Measurements from ENCODE around the gene MTUS2. TPM values are rescaled to one million over a fixed set of nuclear protein-coding genes. Genes with fewer than 3 reads are reported as not detected.

Gene MTUS2
- total and polyA plus RNA-seq, 2 experiments from 2014 or later = 3.0 to 4.3 TPM

GRCh38 chr13:29501674-29502073 is 681.5 kb downstream of the MTUS2 start:
- TF ChIP-seq EZH2 (IDR thresholded peaks at IDR 0.05; ENCODE audit: borderline replicate concordance) (no peak), CTCF (IDR thresholded peaks at IDR 0.05; ENCODE audit: poor library complexity) (no peak), EZH2phosphoT487 (IDR thresholded peaks at IDR 0.05; ENCODE audit: low read depth, severe bottlenecking, unreplicated experiment) (no peak)
- Histone ChIP-seq H3K27ac (no peak overlapping the region), H3K4me1 (ENCODE audit: insufficient read depth) (peaks cover 6% of the 10 kb centered on the region), H4K20me1 (ENCODE audit: insufficient read depth, poor library complexity, severe bottlenecking) (no peaks in the 10 kb centered on the region), H3K27me3 (peaks cover 13% of the 10 kb centered on the region), H3K4me3 (no peak overlapping the region), H3K4me2 (no peak overlapping the region), H3K79me2 (no peaks in the 10 kb centered on the region), H3K9me2 (replicated peaks; ENCODE audit: insufficient read depth) (no peaks in the 10 kb centered on the region), H3K9me3 (ENCODE audit: low read depth) (no peaks in the 10 kb centered on the region), H2AFZ (no peak overlapping the region), H3K36me3 (replicated peaks; ENCODE audit: insufficient read depth, low read depth) (no peaks in the 10 kb centered on the region)
- WGBS (ENCODE audit: low lambda C conversion rate, missing lambda C conversion rate) = 98% methylated on average over 4 of the region's 4 CpGs
- no peak for DNase-seq (ENCODE audit: low spot score)

DNA sequence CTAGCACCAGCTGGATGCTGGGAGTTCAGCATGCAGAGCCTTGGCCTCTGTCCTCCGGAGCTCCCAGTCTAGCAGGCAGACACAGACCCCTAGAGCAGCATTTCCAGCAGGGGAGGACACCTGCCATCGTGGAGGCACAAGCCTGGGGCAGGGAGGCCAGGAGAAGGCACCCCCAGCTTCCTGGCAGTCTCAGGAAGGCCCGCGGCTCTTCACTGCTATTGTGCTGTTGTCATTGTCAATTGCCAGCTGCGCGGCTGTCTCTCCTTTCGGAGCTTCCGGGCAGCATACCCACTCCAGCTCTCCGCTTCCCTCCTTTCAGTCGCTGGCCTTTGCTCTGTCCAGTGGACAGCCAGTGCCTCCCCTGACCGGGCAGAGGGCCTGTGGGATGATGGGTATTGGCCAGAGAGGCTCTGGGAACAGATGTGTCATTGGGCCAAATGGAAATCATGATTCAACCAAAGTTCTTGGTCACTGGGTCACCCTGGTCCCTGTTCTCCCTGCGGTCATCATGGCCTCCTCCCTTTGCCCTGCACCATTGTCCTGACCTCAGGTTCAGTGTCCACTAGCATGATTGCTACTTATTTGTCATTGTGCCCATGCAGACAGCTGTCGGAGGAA is 682.4 kb downstream of the MTUS2 start:
- Histone ChIP-seq H3K79me2 (no peaks in the 10 kb centered on the region), H3K27me3 (peaks cover 13% of the 10 kb centered on the region), H3K9me3 (ENCODE audit: low read depth) (no peaks in the 10 kb centered on the region), H3K4me3 (no peak overlapping the region), H3K27ac (no peak overlapping the region), H3K4me2 (peak overlapping the region; percentile 66), H3K4me1 (ENCODE audit: insufficient read depth) (no peaks in the 10 kb centered on the region), H4K20me1 (ENCODE audit: insufficient read depth, poor library complexity, severe bottlenecking) (no peaks in the 10 kb centered on the region), H3K36me3 (replicated peaks; ENCODE audit: insufficient read depth, low read depth) (no peaks in the 10 kb centered on the region), H2AFZ (no peak overlapping the region), H3K9me2 (replicated peaks; ENCODE audit: insufficient read depth) (no peaks in the 10 kb centered on the region)
- DNase-seq (ENCODE audit: low spot score) = no peak
- WGBS (ENCODE audit: low lambda C conversion rate, missing lambda C conversion rate) = 95% methylated on average over 13 of the region's 13 CpGs
- no peak for TF ChIP-seq EZH2phosphoT487 (IDR thresholded peaks at IDR 0.05; ENCODE audit: low read depth, severe bottlenecking, unreplicated experiment)
- no peak for TF ChIP-seq CTCF (IDR thresholded peaks at IDR 0.05; ENCODE audit: poor library complexity)
- no peak for TF ChIP-seq EZH2 (IDR thresholded peaks at IDR 0.05; ENCODE audit: borderline replicate concordance)

DNA sequence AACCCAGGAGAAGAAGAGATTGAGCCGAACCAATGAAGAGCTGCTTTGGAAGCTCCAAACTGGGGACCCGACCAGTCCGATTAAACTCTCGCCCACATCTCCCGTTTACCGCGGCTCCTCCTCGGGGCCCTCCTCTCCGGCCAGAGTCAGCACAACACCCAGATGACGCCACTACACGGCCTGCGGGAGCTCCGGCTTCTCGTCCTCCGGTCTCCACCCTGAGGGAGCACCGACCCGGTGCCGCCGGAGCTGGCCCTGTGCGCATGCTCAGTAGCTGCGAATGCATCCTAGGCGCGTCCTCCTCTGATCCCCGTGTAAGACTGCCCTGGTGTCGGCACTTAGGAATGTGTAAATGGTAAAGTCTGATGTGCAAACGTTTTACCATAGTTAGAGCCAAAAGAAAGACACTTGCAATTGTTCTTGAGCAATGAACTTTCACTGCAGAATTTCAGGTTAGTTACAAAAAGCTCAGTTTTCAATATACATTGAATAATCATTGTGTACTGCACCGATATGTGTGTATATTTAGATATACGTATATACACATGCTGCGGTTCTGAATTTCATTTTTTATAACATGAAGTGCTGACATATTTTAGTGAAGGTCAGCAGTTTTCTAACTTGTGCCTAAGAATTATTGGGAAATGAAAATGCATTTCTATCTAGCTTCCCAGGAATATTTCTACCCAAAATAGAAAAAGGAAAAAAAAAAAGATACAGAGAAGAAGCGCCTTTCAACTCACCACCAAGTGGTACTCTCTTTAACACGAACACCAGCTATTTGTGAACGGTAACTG is 683.1 kb downstream of the MTUS2 start:
- Histone ChIP-seq H4K20me1 (ENCODE audit: insufficient read depth, poor library complexity, severe bottlenecking) (no peaks in the 10 kb centered on the region), H3K27ac (no peak overlapping the region), H3K36me3 (replicated peaks; ENCODE audit: insufficient read depth, low read depth) (no peaks in the 10 kb centered on the region), H2AFZ (no peak overlapping the region), H3K4me1 (ENCODE audit: insufficient read depth) (no peaks in the 10 kb centered on the region), H3K79me2 (no peaks in the 10 kb centered on the region), H3K4me3 (no peak overlapping the region), H3K9me3 (ENCODE audit: low read depth) (no peaks in the 10 kb centered on the region), H3K27me3 (peaks cover 13% of the 10 kb centered on the region), H3K9me2 (replicated peaks; ENCODE audit: insufficient read depth) (no peaks in the 10 kb centered on the region), H3K4me2 (peak overlapping the region; percentile 66)
- 52% methylated on average over 32 of the region's 32 CpGs for WGBS (ENCODE audit: low lambda C conversion rate, missing lambda C conversion rate)
- DNase-seq (ENCODE audit: low spot score) = peak; percentile 38
- no peak for TF ChIP-seq CTCF (IDR thresholded peaks at IDR 0.05; ENCODE audit: poor library complexity)
- no peak for TF ChIP-seq EZH2 (IDR thresholded peaks at IDR 0.05; ENCODE audit: borderline replicate concordance)
- no peak for TF ChIP-seq EZH2phosphoT487 (IDR thresholded peaks at IDR 0.05; ENCODE audit: low read depth, severe bottlenecking, unreplicated experiment)

All from hepatocyte (in vitro differentiated cells).